HG03045 (cell line): Measurements from ENCODE around the gene RILP.
A peak's percentile ranks its signal among the peaks of the same experiment; 100 is the strongest.

Experiments
- ATAC-seq: cut with Tn5 transposase; IDR thresholded peaks from one replicate; pipeline ENCODE4 v1.9.1; 2021; ENCODE audit warnings: mild to moderate bottlenecking, moderate library complexity; ENCODE audit not compliant: unreplicated experiment

Gene RILP

DNA sequence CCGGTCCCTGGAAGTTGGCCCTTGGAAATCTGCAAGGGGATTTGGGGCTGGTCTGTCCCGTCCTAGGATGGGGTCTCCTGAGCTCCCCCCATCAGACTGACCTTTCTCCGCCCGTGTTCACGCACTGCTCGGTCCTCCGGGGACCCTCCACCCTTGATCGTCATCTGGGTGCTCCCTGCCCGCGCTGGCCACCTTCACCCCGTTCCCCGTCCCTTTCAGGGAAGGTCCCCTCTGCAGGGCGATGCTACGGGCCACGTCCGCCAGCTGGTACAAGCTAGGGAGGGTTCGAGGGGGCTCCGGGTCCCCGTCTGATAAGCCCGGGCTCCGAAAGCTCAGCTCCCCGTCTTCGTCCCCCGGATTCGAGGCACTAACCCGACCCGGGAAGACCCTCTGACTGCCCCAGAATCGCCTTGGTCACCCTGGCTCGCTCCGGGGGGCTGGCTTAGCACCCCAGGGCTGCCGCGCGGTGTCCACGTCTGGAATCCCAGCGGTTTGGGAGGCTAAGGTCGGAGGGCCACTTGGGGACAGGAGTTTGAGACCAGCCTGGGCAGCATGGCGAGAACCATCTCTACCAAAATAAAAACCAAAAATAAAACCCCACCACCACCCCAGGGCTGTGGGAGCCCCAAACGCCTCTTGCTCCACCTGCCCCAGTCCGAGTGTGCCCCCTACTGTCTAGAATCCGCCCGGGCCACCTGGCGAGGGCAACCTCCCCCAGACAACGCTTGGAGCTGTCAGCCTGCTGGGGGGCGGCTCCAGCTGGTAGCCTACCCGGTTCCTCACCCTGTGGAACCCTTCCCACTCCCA lies 20.0 kb downstream of the RILP start:
- ATAC-seq = no peak

DNA sequence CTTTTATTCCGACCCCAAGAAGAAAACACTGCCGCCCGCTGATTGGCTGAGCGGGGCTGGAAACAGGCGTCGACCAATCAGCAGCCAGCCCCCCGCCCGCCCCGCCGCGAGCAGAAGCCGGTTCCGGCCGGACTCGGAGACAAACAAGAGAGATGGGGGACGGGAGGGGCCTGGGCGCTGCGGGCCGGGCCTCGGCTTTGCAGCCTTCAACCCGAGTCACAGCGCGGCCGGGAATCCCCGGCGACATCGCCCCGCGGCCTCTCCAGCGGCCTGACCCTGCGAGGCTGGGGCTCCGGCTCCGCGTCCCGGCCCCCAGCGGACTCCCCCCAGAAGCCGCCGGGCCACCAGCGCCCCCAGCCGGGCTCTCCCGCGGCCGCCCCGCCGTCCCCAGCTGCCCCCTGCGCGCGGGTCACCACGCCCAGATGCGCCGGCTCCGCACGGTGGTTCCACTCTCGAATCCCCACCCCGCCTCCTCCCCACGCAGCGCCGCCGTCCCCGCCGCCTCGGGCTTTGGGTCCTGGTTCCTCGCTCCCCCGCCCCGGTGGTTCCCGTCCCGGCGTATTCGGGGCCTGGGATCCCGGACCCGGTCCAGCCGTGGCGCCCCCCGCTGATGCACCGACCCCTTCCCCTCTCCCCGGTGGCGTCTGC lies 20.7 kb downstream of the RILP start:
- ATAC-seq = peak; percentile 55

DNA sequence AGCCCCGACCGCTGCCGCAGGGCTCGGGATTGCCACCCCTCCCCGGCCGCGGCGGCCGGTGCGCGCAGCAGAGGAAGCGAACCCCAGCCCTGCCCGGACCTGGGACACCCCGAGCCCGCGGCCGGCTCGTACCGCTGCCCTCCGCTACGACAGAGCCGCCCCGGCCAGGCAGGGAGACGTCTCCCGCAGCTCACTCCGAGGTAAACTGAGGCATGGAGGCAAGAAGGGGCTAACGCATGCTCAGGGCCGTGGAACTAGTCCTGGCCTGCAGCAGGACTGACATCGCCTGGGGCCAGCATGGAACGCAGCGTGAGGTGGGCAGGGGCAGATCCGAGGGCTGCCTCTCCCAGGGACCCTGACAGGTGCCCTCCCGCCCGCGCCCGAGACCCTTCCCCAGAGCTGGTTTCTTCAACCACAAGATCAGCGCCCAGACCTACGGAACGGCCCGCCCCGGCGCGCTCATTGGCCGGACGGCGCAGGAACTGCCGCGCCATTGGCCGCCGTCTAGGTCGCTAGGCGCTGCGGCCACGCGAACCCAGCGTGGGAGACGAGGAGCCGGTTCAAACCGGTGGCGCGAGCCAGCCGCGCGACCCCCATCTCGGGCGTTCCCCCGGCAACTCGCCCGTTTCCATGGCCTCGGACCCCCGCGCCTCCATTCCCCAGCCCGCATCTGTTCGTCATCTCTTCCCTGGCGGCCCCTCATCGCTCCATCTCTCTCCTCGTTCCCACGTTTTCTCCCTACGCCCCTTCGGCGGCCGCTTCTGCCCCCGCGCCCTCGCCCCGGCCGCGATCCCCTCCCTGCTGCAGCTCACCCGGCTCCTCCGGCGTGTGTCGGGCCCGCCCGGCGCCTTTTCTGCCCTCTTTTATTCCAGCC lies 21.4 kb downstream of the RILP start, which contains the start of gene SLC43A2:
Gene SLC43A2 (minus strand): TSS at position 853 of the 874 bp plus-strand sequence. CDS start 960 bp downstream, outside the sequence.
- ATAC-seq = peak; percentile 60

- ATAC-seq = no peak
Measured at GRCh38 chr17:1627182-1627981, 22.3 kb downstream of the RILP start.

DNA sequence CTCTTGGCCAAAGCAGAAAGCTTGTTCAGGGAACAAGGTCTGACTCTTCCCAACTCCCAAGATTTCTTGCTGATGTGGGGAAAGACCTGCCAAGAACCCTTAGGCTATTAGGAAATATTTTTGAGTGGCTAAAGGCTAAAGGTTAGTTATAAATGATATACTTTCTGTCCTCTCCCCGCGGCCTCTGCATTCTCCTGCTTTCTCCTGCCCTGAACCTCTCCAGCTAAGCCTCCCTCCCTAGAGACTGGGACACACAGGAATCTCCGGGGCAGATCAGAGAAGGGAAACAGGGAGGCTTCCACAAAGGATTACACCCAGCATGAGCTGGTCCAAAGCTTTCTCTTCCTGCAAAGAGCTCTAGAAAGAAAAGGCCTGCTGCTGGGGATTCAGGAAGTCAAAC lies 23.3 kb downstream of the RILP start:
- ATAC-seq = no peak

DNA sequence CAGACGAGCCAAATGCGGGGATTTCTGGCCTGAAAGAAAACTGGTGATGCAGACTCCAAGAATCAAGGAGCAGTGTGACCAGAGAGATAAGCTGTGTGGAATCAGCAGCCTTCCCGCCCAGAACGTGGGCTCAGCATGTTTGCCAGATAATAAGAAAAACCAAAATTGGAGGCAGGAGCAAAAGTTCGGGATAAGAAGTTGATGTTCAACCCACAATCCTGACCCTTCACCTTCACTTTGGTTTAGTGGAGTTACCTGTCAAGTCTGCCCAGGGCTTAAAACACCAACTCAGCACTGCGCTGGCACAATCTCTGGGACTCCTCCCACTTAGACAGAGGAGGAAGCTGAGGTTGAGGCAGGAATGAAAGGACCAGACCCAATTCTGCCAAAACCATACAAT lies 24.1 kb downstream of the RILP start:
- no peak for ATAC-seq

- no peak for ATAC-seq
Measured at GRCh38 chr17:1625053-1625452, 24.6 kb downstream of the RILP start.

- no peak for ATAC-seq
Measured at GRCh38 chr17:1624650-1625049, 25.0 kb downstream of the RILP start.

GRCh38 chr17:1623057-1623630 lies 26.5 kb downstream of the RILP start:
- no peak for ATAC-seq

DNA sequence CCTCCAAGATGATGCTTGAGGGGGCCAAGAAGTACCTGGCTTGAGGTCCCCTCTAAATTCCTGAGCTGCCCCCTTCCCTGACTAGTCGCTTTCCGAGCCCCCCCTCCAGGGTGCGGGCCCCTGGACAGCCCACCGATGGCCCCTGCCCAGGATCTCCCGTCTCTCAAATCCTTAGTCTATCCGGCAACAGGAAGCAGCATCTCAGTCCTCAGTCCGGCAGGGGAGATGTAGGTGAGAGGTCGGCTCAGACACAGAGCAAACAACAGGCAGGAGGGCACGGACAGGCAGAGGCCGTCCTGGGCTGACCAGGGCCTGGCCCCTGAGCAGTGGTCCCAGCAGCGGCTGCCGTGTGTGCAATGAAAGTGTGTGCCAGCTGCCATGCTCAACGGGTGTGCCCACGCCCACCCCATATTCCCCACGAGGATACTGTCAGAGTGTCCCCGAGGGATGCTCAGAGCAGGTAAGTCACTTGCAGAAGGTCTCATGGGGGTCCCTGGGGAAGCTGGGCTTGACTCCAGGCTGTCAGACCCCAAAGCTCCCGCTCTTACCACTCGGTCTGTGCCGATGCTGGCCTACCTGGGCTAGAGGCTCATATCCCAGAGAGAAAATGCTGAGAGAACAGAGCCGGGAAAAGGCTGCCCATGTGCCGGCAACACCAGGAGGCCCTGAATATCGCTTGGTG lies 28.3 kb downstream of the RILP start:
- no peak for ATAC-seq

DNA sequence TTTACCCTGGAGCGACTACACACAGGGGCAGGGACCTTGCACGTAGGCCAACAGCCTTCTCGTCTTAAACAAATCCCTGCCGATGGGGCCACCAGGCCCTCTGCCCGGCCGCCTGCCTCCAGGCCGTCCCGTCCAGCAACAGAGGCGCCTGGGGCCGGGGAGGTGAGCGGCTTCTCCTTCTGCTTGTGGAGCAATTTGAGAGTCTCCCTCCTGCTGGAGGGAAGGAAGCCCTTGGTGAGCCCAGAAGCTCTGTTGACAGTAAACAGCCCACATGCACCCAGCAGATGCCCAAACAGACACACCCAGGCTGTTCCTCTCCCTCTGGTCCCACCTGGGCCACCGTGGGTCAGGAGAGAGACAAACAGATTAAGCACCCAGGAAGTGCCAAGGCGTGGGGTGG lies 29.2 kb downstream of the RILP start:
- ATAC-seq = no peak

GRCh38 chr17:1617620-1618174 lies 32.0 kb downstream of the RILP start:
- ATAC-seq = no peak

DNA sequence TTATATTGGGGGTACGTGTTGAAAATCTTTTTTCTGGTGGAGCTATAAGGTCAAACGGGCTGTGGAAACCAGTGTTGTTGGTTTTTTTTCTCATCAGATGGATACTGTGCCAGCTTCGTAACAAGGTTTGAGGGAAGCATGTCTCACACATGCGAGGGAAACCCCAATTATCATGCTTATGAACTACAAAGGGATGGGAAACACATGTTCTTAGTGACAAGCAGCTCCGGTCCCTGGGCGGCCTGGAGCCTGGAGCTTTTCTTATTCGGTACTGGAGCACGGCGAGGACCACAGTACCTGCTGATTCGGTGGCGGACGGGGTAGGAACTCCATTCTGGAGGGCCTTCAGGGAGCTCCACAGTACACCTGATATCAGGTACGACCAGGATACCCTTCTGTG lies 33.6 kb downstream of the RILP start:
- ATAC-seq = no peak

DNA sequence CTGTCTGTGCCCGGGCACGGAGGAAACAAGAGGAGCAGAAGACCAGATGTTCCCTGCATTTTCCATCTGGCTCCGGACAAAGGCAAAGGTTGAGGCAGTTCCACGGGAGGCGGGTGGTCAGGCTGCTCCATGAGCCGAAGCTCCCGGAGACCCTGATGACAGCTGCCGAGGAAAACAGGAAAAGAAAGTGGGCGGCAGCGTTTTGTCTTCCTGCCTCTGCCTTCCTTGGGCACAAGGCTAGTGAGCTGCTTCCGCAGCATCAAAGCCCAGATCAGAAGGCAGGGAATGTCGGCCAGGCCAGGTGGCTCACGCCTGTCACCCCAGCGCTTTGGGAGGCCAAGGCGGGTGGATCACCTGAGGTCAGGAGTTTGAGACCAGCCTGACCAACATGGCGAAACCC lies 37.3 kb downstream of the RILP start:
- ATAC-seq = no peak

DNA sequence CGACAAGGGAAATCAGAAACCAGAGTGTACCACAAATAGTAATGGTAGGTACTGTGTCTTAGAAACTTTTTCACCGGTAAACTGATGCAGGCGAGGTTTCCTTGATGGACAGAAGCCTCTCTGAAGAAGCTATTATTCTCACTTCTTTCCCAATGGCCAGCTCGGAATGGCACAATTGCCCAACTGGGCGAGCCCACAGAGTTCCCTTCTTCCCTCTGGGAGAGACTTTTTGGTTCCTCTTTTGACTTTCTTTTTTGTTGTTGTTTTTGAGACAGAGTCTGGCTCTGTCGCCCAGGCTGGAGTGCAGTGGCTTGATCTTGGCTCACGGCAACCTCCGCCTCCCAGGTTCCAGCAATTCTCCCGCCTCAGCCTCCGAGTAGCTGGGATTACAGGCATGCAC lies 38.0 kb downstream of the RILP start:
- ATAC-seq = no peak

GRCh38 chr17:1608676-1609075 lies 41.0 kb downstream of the RILP start:
- ATAC-seq = no peak

DNA sequence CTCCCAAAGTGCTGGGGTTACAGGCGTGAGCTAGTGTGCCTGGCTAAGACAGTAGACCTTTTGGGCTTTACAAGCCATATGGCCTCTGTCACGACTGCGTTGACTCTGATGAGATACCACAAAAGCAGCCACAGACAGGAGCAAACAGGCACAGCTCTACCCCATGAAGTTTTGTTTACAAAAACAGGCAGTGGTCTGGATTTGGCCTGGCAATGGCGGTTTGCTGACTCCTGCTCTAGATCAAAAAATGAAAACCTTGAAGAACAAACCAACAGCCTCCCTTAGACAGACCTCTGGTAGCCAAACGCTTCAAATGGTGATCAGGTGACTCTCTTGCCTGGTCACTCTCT lies 41.7 kb downstream of the RILP start:
- ATAC-seq = no peak

DNA sequence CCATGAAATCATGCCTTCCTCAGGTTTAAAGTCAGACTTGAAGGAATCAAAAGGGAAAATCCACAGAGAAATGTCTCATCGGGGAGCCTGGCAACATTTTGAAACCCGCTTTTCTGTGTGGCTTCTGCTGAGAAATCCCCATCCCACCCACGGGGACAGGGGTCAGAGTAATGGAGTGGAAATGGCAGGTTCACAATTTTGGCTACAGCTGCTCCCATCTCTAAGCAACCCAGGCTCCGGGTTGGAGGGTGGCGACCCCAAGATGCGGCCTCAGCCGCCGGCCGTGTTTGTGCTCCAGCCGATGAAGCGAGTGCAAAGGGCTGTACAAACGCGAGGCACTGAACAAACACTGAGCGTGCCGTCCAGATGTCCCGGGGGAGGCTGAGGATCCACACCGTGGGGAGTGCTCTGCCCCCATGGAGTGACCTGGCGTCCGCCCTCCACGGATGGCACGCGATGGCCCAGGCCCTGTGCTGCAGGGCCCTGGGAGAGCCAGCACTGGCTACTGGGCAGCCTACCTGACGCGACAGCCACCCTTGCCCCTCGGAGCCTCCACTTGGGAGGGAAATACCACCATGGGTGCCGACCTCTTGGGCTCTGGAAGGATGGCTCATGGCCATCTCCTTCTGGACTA lies 43.2 kb downstream of the RILP start:
- ATAC-seq = peak; percentile 7
